Smooth muscle cell (in vitro differentiated cells): ENCODE data around the gene CEACAM16. TPM values are rescaled to one million over a fixed set of nuclear protein-coding genes. Genes with fewer than 3 reads are reported as not detected.

Experiments used
- DNase-seq: peaks from one replicate; lab custom pipeline; 2025; ENCODE audit not compliant: unreplicated experiment; lab: John Stamatoyannopoulos, UW
- H2AFZ ChIP-seq: fragments of 200-600 bp; sonication (generic); 2 replicates; pipeline ENCODE4 v1.6.0; 2016; ENCODE audit warnings: antibody characterized with exemption, low read depth, mild to moderate bottlenecking
- H3F3A ChIP-seq: fragments of 200-600 bp; sonication (generic); 2 replicates; pipeline ENCODE4 v1.6.0; 2017; ENCODE audit warnings: antibody characterized with exemption, low read depth
- H3K27ac ChIP-seq: fragments of 200-600 bp; sonication (generic); 2 replicates; pipeline ENCODE4 v1.5.1; 2016; ENCODE audit warnings: low read depth, mild to moderate bottlenecking
- H3K27me3 ChIP-seq: fragments of 200-600 bp; sonication (generic); 2 replicates; pipeline ENCODE4 v1.6.1; 2016; ENCODE audit warnings: low read depth, mild to moderate bottlenecking
- H3K36me3 ChIP-seq: fragments of 200-600 bp; sonication (generic); 2 replicates; pipeline ENCODE4 v1.5.1; 2016; ENCODE audit warnings: low read depth
- H3K4me1 ChIP-seq: fragments of 200-600 bp; sonication (generic); 2 replicates; pipeline ENCODE4 v1.5.1; 2016; ENCODE audit warnings: low read depth
- H3K4me2 ChIP-seq: fragments of 200-600 bp; sonication (generic); 2 replicates; pipeline ENCODE4 v1.6.0; 2016; ENCODE audit warnings: mild to moderate bottlenecking
- H3K4me3 ChIP-seq: fragments of 200-600 bp; sonication (generic); 2 replicates; pipeline ENCODE4 v1.5.1; 2016; ENCODE audit warnings: mild to moderate bottlenecking
- H3K79me2 ChIP-seq: fragments of 200-600 bp; sonication (generic); 2 replicates; pipeline ENCODE4 v1.6.0; 2016; ENCODE audit warnings: low read depth, mild to moderate bottlenecking
- H3K9ac ChIP-seq: fragments of 200-600 bp; sonication (generic); 2 replicates; pipeline ENCODE4 v1.6.0; 2016; ENCODE audit warnings: low read depth
- H3K9me3 ChIP-seq: fragments of 200-600 bp; sonication (generic); replicated peaks from 2 replicates; pipeline ENCODE4 v1.5.1; 2016; ENCODE audit warnings: low read depth
- H4K20me1 ChIP-seq: fragments of 200-600 bp; sonication (generic); 2 replicates; pipeline ENCODE4 v1.6.0; 2016; ENCODE audit warnings: low read depth
- WGBS: methylation state at CpG from one replicate; pipeline ENCODE4 v1.1.7; 2016; ENCODE audit warnings: low lambda C conversion rate; 5-methylcytosine and 5-hydroxymethylcytosine counted together
- polyA plus RNA-seq: library from polyadenylated mRNA; unstranded; fragments of >200 nt; fragmentation: Nextera tagmentation; extraction: Ambion mirVana; gene quantifications from 2 replicates; pipeline ENCODE4 v1.2.1, GENCODE V29; 2016
- total RNA-seq: library from RNA; depleted of rRNA; stranded (reverse); fragments of >200 nt; gene quantifications from 2 replicates; pipeline ENCODE4 v1.2.3, GENCODE V29; 2014
- TF ChIP-seq, protein P1 (sequence below): fragments of 200-600 bp; sonication (generic); IDR thresholded peaks from 2 replicates; pipeline ENCODE4 v1.5.1; 2017; ENCODE audit warnings: borderline replicate concordance, mild to moderate bottlenecking, antibody characterized with exemption; ENCODE audit not compliant: insufficient read depth, poor library complexity, severe bottlenecking

Gene CEACAM16
- total and polyA plus RNA-seq, 2 experiments from 2014 or later = not detected

- no peak overlapping the region for H3K9ac ChIP-seq
- no peaks in the 10 kb centered on the region for H3K9me3 ChIP-seq
- H3K79me2 ChIP-seq = peaks cover 28% of the 10 kb centered on the region
- 85% methylated on average over 10 of the region's 10 CpGs for WGBS
- DNase-seq = no peak
- H3F3A ChIP-seq = peaks cover 37% of the 10 kb centered on the region
- H3K4me2 ChIP-seq = peak overlapping the region; percentile 98
- no peaks in the 10 kb centered on the region for H3K36me3 ChIP-seq
- H3K4me1 ChIP-seq = peaks cover 15% of the 10 kb centered on the region
- TF ChIP-seq, protein P1, sequence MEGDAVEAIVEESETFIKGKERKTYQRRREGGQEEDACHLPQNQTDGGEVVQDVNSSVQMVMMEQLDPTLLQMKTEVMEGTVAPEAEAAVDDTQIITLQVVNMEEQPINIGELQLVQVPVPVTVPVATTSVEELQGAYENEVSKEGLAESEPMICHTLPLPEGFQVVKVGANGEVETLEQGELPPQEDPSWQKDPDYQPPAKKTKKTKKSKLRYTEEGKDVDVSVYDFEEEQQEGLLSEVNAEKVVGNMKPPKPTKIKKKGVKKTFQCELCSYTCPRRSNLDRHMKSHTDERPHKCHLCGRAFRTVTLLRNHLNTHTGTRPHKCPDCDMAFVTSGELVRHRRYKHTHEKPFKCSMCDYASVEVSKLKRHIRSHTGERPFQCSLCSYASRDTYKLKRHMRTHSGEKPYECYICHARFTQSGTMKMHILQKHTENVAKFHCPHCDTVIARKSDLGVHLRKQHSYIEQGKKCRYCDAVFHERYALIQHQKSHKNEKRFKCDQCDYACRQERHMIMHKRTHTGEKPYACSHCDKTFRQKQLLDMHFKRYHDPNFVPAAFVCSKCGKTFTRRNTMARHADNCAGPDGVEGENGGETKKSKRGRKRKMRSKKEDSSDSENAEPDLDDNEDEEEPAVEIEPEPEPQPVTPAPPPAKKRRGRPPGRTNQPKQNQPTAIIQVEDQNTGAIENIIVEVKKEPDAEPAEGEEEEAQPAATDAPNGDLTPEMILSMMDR = no peak
- H3K27me3 ChIP-seq = no peaks in the 10 kb centered on the region
- H3K4me3 ChIP-seq = peak overlapping the region; percentile 92
- H4K20me1 ChIP-seq = peaks cover 34% of the 10 kb centered on the region
- no peak overlapping the region for H2AFZ ChIP-seq
- H3K27ac ChIP-seq = no peak overlapping the region
Measured at GRCh38 chr19:44749994-44750393, 51.0 kb downstream of the CEACAM16 start.

DNA sequence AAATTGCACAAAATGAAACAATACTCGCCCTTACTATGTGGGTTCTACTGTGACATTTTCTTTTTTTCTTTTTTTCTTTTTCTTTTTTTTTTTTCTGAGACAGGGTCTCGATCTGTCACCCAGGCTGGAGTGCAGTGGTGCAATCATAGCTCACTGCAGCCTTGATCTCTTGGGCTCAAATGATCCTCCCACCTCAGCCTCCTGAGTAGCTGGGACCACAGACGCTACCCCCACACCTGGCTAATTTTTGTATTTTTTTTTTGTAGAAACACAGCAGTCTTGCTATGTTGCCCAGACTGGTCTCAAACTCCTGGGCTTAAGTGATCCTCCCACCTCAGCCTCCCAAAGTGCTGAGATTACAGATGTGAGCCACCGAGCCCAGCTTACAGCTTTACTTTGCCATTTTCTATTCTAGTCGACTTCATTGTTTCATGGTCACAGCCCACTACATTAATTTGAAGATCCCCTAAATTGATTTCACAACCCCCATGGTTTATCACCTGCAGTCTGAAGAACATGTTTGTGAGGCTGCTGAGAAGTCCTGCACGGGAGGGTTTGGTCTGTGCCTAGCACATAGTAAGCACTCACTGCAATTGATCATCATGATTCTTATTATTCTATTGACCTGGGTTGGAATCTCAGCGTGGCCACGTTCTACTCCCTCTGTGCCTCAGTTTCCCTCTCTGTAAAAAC lies 53.3 kb downstream of the CEACAM16 start:
- WGBS = 80% methylated on average over 8 of the region's 8 CpGs
- Histone ChIP-seq H3K9me3 (no peaks in the 10 kb centered on the region), H3K4me2 (peak overlapping the region; percentile 98), H3K36me3 (no peaks in the 10 kb centered on the region), H3K4me1 (peaks cover 21% of the 10 kb centered on the region), H3K79me2 (peaks cover 33% of the 10 kb centered on the region), H4K20me1 (peaks cover 46% of the 10 kb centered on the region), H3K27me3 (no peaks in the 10 kb centered on the region), H3K27ac (peak overlapping the region; percentile 53), H3K9ac (no peak overlapping the region), H3F3A (peaks cover 40% of the 10 kb centered on the region), H3K4me3 (no peak overlapping the region), H2AFZ (no peak overlapping the region)
- TF ChIP-seq, protein P1 = no peak
- no peak for DNase-seq

DNA sequence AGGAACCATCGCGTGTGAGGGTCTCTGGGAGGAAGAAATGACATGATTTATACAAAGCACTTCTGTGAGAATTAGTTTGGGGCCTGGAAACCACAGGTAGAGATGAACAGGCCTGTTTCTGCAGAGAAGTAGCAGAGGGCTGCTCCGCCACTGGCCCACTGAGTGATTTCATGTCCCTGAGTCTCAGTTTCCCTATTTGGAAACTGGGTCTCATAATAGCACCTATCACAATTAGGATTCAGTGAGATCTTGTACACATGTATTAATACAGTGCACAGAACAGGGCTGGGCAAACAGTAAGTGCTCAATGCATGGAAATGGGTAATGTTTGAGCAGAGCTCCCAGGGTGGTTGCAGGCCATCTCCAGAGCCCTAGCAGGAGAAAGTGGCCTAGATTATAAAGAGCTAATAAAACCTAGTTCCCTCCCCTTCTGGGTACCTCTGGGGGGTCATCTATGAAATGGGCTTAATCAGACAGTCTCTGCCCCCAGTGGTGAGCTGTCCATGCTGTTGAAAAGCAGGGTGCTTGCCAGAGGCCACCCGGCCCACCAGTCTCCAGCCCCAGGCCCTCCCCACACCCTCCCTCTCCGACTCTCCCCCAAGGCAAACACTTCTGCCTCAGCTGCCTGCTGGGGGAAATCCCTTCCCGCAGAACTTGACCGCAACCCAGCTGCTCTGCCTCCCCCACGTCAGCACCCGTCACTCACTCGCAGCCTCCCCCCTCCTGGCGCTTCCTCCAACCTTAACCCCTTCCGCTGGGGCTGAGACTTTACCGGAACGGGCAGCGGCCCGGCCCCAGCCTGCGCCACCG lies 54.1 kb downstream of the CEACAM16 start:
- Histone ChIP-seq H3K27ac (peak overlapping the region; percentile 88), H3K4me3 (peak overlapping the region; percentile 48), H4K20me1 (peaks cover 52% of the 10 kb centered on the region), H2AFZ (no peak overlapping the region), H3K27me3 (no peaks in the 10 kb centered on the region), H3K9me3 (no peaks in the 10 kb centered on the region), H3F3A (peaks cover 35% of the 10 kb centered on the region), H3K9ac (peak overlapping the region; percentile 66), H3K4me2 (peak overlapping the region; percentile 98), H3K79me2 (peaks cover 33% of the 10 kb centered on the region), H3K36me3 (no peaks in the 10 kb centered on the region), H3K4me1 (peaks cover 22% of the 10 kb centered on the region)
- WGBS = 15% methylated on average over 17 of the region's 18 CpGs
- DNase-seq = peak; percentile 67
- TF ChIP-seq, protein P1 = no peak
